HG02943 (cell line): ENCODE data around the gene C2CD4A.

Experiments
- ATAC-seq: cut with Tn5 transposase; IDR thresholded peaks from one replicate; pipeline ENCODE4 v1.9.1; 2021; ENCODE audit warnings: mild to moderate bottlenecking, low read depth, moderate library complexity; ENCODE audit not compliant: unreplicated experiment

The C2CD4A gene

DNA sequence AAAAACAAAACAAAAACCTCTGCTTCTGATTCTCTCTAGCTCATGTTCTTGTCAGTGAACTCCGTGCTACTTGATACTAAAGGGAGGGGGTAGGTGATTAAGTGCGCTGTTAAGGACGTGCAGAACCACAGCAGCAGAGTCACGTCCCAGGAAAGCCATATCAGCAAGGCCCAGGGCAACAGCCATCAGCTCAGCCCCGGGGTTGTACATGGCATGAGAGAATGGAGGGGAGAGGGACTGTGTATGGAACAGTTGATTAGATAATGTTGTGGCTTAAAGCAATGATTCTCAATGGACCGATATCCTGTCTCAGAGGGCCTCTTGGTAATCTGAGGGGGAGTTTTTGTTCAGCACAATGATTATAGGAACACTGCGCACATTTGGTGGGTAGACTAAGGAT, 27.6 kb downstream of the C2CD4A start:
- ATAC-seq = no peak

DNA sequence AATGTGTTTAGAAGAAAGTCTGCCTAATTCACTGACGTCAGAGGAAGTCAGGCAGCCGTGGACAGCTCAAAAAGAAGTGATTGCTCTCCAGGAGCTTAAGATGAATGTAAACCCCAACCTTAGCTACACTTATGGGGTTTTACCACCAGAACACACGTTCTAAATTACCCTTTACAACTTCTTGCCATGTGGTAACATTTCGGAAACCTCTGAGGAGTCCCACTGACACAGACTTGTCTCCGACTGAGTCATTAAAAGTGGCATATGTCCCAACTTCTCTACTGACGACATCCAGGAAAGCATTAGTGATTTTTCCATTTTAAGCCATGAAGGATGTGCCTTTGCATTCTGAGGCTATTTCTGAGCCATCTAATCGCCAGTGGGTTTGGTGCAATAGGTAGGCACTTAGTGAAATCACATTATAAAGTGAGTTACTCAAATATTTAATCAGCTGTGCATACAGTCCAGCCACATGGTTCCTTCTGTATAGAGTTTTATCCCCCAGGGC, 32.4 kb downstream of the C2CD4A start:
- ATAC-seq = no peak

DNA sequence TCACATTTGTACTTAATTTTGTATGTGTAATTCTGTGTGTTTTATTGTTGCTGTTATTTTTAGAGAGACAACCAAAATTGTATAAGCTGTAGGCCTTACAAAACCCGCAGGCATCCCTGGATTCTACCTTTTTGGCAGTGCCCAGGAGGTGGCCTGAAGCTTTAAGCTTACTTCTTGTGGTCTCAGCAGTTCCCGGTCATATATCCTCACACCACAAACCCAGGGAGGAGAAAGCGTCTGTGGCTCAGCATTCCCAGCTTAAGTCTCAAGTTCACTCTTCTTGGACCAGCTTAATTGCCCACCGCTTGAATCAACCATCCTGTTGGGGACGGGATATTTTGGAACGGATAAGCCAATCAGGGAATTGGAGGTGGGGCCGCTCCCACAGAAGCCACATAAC, 36.7 kb downstream of the C2CD4A start:
- ATAC-seq = no peak

DNA sequence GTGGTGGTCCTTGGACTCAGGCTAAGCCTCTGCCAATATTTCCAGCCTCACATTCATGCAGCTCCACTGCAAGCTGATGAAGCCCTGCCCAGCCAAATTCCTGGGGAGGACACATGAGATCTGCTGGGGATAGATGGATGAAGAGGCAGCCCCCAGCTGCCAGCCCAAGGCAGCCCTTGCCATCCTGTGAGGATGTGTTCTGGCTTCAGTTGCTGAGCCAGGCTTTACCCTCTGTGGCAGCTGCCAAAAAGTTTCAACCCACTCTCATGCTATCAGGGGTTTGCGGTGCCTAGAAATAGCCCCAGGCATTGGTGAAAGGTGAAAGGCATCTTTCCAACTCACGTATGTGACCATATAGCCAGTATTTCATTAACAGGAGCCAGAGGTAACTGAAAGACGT, 37.6 kb downstream of the C2CD4A start:
- no peak for ATAC-seq

DNA sequence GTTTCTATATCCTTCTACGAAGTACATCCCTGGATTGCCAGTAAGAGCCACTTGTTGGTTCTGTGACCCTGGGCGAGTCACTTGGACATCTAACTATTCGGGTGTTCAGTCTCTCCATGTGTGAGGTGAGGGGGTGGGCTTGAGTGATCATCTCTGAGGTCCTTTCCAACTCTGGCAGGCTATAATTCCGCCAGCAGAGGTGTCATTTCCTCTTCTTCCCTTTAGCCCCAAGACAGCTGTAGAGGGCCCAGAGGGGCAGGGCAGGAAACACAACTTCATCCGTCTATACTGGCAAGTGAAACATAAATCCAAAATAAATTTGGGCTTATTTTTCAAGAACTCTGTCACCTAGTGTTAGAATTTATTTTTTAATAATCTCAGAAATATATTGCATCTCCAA, 38.1 kb downstream of the C2CD4A start:
- ATAC-seq = no peak

DNA sequence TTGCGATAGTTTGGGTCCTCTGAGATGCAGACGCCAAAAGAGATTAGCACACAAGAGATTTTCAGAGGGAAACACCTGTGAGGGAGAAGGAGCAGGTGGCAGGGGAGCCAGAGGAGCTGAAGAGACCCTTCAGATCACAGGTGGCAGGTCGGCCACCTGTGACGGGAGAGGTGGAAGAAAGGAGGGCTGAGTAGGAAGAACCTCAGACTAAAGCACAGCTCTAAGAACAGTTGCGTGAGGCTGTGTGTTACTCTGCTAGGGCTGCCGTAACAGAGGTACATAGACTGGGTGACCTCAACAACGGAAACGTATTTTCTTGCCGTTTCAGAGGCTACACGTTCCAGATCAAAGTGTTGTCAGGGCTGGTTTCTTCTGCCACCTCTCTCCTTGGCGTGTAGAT, 38.5 kb downstream of the C2CD4A start:
- no peak for ATAC-seq

DNA sequence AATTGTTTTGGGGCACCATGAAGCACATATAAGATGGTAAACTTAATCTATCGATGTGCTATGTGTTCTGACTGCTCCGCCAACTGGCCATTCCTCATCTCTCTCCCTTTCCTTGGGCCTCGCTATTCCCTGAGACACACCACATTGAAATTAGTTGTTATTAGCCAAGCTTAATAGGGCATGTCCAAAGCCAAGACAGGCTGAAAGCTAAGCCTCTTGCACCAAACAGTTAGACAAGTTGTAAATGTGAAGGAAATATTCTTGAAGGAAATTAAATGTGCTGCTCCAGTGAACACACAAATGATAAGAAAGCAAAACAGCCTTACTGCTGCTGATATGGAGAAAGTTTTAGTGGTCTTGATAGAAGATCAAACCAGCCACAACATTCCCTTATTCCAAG, 39.3 kb downstream of the C2CD4A start:
- ATAC-seq = no peak

DNA sequence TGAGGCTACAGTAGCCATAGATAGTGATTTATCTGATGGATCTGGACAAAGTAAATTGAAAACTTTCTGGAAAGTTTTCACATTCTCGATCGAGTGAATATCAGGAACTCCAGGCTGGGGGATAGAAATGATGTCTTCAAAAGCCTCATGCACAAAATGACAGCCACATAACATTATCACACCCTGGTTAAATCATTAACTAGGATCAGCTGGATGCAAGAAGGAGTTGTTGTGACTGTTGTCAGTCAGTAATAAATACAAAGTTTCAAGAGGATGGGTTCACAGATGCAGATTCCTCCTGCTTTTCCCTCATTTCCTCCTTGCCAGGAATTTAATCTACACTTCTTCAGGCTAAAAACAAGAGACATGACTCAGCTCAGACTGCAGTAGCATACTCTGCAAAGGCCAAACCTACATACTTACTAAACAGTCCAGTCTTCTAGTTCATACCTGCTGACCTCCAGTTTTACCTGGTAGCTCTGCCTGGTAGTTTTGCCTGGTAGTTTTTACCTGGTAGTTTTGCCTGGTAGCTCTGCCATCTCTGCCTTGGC, 40.9 kb downstream of the C2CD4A start:
- no peak for ATAC-seq

DNA sequence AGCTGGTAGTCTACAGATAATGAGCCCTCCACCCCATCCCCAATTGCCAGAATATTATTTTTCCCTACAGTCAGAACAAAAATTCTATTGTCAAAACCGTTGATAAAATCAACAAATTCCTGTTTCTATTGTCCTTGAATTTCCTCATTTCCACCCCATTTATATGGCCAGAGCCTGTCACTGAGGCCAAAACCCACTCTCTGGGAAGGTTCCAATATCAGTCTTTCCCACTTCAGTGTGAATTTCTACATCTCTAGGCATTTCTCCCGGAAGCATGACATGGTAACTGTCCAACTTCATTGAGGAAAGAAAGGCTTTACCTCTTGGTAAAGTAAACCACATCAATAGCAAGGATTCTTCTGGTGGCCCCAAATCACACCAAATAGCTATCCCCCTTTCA, 41.6 kb downstream of the C2CD4A start:
- no peak for ATAC-seq

DNA sequence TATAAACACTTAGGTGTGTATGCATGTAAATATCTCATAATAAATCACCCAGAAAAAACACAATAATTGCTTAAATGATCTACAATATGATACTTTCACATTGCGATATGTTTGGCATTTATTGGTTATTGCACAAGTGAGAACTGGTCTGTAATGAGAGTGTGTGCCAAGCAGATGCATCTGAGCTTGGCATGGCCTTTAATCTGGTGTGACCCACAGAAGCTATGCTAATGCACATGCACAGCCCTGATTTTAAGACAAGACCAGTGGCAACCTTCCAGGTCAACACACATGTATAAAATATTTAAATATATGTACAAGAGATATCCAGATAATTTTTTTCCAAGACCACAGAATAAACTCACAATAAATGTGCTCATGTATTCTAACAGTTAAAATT, 42.7 kb downstream of the C2CD4A start:
- ATAC-seq = no peak

DNA sequence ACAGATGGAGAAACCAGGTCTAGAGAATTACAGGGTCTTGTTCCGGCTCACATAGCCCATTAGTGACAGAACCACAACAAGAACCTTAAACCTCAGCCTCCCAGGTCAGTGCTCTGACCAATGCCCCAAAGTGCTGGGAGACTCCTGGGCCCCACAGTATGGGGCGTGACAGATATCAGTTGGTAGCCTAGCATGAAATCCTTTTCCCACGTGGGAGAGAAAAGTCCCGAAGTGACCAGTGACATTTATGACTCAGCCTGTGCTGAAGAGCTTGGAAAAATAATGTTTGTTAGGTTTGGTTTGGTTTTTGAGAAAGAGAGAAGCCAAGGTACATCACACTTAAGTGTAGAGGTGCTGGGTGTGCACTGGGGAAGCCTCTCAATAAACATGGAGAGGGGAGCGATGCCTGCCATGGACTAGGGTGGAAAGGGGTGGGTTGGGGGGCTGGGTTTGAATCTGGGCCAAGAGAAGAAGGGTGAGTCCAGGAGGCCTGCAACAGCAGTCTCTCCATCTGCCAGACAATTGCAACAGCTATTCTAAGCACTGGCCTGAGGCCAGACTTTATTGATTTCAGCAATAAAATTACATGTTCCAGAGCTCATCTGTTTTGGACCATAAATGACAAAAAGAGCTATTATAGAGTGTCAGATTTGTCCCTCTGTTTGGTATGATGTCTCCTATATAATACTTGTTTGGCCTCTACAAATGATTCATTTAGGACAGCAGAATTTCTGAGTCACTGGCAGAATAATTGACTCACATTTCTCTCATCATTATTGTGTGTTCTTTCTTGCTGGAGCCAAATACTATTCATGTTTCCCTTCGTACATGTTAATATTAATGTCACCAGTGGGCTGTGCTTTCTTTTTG, 43.4 kb downstream of the C2CD4A start:
- ATAC-seq = no peak

DNA sequence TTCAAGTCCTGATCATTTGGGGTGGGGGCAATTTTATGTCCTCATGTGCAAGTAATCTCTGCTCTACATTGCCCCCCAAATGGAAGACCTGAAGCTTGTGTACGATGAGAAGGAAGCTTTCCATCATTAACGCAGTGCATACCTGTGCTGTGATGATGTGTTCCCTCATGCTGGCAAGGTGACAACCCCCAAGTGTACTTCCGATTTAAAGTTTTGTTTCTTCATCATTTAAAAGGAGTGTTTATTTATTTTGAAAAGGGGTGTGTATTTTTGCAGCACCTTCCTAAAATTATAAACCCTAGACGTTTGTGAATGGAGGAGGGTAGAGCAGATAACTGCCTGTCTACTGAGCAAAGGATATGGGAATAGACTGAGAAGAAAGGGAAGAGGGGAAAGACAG, 45.3 kb downstream of the C2CD4A start:
- no peak for ATAC-seq

DNA sequence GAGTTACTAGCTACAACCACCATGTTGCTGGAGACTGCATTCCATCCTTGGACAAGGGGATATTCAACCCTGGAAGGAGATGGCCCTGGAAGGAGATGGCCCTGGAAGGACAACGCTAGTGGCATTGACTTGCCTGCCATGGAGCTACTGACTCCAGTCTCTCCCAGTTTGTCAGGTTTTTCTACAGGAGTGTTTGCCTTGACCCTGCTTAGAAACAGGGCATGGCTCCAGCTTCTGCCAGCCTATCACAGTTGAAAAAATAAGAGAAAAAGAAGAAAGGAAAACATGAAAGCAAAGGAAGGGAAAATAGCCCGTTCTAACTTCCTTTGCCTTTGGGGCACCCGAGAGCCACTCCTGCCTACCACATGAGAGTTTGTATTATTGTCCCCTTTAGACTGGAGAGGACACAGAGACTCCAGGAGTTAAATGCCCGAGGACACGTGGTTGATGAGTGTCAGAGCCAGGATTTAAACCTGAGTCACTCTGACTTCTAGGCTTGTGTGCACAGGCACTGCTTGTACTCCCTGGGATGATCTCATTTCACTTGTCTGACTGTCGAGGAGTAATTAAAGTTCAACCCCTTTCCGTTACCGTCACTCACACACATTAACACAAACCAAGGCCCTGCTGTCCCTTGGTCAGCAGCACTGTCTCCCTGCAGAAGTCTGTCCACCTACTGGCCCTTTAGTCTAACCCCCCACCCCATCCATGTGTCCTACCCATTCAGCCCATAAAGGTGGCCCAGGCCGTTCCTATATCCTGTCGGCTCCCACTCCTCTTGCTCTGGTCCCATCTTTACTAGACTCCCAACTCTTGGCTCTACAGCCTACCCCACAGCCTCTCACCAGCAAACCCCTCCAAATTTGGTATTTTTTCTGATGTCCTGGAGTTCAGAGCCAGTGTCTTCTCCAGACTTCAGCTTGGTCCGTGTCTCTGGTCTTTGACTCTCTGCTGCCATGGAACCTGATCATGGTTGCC, 46.1 kb downstream of the C2CD4A start:
- no peak for ATAC-seq

DNA sequence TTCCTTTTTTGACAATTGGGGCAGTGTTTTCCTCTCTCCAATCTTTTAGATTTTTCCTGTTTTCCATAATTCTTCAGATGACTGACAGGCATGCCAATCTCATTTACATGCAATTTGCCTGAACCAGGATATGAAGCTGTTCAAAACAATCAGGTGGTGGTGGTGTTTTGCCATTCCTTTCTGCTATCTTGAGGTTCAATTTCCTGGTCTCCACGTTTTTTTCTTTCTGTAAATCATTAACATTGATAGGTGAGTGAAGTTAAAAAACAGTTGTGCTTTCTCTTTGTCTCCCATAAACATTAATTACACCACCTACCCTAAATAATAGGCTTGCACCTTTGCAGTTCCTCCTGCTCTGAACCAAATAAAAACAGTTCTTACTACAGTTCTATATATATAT, 49.1 kb downstream of the C2CD4A start:
- no peak for ATAC-seq

DNA sequence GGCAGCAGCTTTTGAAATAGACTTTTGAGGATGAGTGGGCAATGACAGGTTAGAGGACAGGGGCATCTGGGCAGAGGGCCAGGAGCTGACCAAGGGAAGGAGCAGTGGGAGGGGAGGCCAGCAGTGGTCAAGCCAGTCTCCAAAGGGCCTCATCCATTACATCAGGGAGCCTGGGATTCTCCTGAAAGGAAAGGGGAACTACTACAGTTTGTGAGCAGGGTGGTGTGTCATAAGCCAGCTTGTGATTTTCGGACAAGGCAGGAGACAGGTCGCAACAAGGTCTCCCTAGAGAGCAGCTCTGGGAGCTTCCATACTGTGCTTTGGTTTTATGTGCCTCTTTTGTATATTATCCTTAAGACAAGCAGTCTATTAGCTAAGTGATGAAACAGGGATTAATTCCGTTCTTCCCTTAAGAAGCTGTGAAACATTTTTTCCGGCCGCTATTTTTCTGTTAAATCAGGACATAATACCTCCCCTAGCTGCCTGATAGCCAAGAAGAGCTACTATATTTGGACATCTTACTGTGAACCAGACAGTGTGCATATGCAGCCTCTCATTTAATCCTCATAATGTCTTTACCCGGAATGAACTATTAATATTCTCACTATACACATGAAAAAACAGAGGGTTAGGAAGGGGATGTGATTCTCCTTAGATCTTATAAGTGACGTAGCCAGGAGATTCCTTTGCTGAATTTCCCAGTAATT, 51.9 kb downstream of the C2CD4A start:
- no peak for ATAC-seq

DNA sequence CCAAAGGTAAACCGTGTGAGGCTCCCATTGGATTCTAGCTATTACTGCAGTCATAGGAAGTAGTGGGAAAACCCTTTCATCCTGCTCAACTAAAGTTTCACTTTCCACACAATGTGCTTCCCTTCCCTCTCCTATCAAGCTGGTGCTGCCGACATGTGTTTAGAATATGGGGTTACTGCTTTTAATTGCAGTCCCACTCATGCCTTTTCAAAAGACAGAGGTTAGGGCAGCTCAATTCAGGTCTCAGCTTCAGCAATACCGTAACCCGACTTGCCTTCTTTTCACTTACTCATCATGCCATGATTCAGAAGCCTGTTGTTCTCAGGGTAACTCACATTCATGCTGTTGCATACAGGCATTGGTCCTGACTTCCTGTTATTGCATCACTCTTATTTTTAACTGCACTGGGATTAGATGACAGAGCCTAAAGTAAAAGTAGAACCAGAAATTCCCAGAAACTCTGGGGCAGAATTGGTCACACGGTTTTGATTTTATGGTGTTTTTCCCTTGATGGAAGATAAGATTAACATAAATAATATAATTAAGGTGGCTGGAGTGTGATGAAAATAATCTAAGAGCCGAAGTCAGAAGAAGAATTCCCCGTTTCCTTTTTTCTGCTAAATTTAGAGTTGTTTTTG, 52.6 kb downstream of the C2CD4A start:
- ATAC-seq = no peak

DNA sequence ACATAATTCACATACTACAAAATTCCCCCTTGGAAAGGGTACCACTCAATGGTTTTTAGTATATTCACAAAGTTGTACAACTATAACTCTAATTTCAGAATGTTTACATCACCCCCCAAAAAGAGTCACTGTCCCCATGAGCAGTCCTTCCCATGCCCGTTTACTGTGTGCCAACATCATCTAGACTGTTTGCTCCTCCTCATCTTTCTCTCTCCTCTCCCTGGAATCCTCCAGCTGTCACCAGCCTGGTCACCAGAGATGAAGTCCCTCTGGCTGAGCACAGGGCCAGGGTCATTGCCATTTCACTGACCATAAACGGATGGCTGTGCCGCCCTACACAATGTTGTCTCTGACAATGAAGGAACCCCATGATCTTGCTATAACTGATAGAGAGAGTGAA, 53.1 kb downstream of the C2CD4A start:
- ATAC-seq = no peak
